ENCODE measurements around the gene AP4S1. TPM values are rescaled to one million over a fixed set of nuclear protein-coding genes. Genes with fewer than 3 reads are reported as not detected.

Gene AP4S1
- total RNA-seq, 2 donors from 2014 or later, result 8.6 to 13.7 TPM

DNA sequence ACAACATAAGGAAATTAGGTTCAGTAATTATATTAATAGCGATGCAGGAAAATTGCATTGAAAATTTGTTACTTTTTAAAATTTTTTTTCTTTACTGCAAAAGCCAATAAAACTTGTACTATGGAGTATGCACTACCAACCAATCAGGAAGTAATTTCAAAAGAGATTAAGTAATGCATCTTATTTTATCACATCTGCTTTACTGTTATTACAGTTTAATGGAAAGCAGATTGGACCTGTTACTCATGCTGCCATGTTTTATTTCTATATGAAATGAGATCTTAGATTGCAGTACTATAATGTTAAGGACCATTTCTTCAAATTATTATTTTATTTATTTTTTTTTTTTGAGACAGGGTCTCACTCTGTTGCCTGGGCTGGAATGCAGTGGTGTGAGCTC, 2.4 kb downstream of the AP4S1 start:
- H3K27me3 ChIP-seq, result no peaks in the 10 kb centered on the region
- no peak for DNase-seq
- intact Hi-C loops (cut with DNase I), result no loop called here
- ATAC-seq, result no peak
- no peak overlapping the region for H3K4me3 ChIP-seq
- peaks cover 34% of the 10 kb centered on the region for H3K4me1 ChIP-seq
- peak overlapping the region in 2 of 4 donors; percentile 95 to 99 for H3K27ac ChIP-seq
- no peaks in the 10 kb centered on the region for H3K36me3 ChIP-seq (replicated peaks in 1 of 2; ENCODE audit: insufficient read depth in 1 of 2, low read depth in 2 of 2)
- no peak for TF ChIP-seq POLR2A (IDR thresholded peaks at IDR 0.05)
- TF ChIP-seq, protein P1, sequence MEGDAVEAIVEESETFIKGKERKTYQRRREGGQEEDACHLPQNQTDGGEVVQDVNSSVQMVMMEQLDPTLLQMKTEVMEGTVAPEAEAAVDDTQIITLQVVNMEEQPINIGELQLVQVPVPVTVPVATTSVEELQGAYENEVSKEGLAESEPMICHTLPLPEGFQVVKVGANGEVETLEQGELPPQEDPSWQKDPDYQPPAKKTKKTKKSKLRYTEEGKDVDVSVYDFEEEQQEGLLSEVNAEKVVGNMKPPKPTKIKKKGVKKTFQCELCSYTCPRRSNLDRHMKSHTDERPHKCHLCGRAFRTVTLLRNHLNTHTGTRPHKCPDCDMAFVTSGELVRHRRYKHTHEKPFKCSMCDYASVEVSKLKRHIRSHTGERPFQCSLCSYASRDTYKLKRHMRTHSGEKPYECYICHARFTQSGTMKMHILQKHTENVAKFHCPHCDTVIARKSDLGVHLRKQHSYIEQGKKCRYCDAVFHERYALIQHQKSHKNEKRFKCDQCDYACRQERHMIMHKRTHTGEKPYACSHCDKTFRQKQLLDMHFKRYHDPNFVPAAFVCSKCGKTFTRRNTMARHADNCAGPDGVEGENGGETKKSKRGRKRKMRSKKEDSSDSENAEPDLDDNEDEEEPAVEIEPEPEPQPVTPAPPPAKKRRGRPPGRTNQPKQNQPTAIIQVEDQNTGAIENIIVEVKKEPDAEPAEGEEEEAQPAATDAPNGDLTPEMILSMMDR (IDR thresholded peaks at IDR 0.05), result no peak
- no peaks in the 10 kb centered on the region for H3K9me3 ChIP-seq
- 100% methylated on average over 1 of the region's 1 CpG for WGBS, 2 donors

DNA sequence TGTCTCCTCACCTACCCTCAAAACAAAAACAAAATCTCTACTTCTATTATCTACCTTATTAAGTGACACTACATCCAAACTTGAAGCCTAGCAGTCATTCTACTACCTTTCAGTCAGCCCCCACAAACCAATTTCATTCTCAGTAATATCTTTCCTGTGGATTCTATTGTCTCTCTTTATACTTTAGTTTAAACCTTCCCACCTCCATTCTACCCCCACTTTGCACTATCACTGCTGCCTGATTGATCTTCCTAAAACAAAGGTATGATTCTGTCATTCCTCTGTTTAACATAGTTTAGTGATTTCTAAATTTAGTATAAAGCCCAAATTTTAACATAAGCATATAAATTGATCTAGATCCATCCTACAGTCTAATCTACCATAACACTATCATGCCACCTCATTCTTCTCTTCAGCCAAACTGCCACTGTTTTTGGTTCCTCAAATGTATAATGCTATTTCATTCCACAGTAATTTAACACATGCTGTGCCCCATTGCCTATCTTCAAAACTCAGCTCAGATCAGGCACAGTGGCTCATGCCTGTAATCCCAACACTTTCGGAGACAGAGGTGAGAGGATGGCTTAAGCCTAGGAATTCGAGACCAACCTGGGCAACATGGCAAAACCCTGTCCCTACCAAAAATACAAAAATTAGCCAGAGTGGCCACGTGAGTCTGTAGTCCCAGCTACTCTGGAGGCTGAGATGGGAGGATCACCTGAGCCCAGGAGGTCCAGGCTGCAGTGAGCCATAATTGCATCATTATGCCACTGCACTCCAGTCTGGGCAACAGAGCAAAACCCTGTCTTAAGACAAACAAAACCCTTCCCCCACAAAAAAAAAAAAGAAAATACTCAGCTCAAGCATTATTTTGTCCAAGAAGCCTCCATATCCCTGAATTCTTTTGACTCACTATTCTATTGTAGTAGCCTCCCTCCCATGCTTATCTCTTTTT, 3.8 kb downstream of the AP4S1 start:
- Histone ChIP-seq H3K9me3 (no peaks in the 10 kb centered on the region), H3K4me1 (peaks cover 34% of the 10 kb centered on the region), H3K4me3 (no peak overlapping the region), H3K36me3 (replicated peaks in 1 of 2; ENCODE audit: insufficient read depth in 1 of 2, low read depth in 2 of 2) (no peaks in the 10 kb centered on the region), H3K27ac (no peak overlapping the region), H3K27me3 (no peaks in the 10 kb centered on the region)
- intact Hi-C loops (cut with DNase I), result no loop called here
- TF ChIP-seq POLR2A (IDR thresholded peaks at IDR 0.05), result no peak
- TF ChIP-seq, protein P1 (IDR thresholded peaks at IDR 0.05), result no peak
- WGBS, 2 donors, result 91 to 98% methylated on average over 3 of the region's 3 CpGs
- ATAC-seq (no peak), DNase-seq (no peak)

DNA sequence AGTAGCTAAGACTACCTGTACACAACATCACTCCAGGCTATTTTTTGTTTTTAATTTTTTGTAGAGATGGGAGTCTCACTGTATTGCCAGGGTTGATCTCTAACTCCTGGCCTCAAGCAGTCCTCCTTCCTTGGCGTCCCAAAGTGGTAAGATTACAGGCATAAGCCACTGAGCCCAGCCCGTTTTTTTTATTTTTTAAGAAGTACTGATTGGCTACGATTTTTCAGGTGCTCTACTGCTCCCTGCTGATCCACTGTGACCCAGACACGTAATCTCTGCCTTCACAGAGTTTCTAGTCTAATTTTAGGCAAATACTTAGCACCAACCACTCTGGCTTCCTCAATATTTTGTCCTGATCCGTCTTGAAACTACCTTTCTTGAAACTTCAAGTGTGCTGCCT, 5.0 kb downstream of the AP4S1 start:
- no peaks in the 10 kb centered on the region for H3K27me3 ChIP-seq
- intact Hi-C loops (cut with DNase I), result no loop called here
- H3K27ac ChIP-seq, result no peak overlapping the region
- ATAC-seq (no peak), DNase-seq (no peak)
- H3K4me3 ChIP-seq, result no peak overlapping the region
- no peaks in the 10 kb centered on the region for H3K36me3 ChIP-seq (replicated peaks in 1 of 2; ENCODE audit: insufficient read depth in 1 of 2, low read depth in 2 of 2)
- H3K4me1 ChIP-seq, result peaks cover 29% of the 10 kb centered on the region
- WGBS, 2 donors, result 92 to 93% methylated on average over 5 of the region's 5 CpGs
- TF ChIP-seq, protein P1 (IDR thresholded peaks at IDR 0.05), result no peak
- TF ChIP-seq POLR2A (IDR thresholded peaks at IDR 0.05), result no peak
- H3K9me3 ChIP-seq, result no peaks in the 10 kb centered on the region

DNA sequence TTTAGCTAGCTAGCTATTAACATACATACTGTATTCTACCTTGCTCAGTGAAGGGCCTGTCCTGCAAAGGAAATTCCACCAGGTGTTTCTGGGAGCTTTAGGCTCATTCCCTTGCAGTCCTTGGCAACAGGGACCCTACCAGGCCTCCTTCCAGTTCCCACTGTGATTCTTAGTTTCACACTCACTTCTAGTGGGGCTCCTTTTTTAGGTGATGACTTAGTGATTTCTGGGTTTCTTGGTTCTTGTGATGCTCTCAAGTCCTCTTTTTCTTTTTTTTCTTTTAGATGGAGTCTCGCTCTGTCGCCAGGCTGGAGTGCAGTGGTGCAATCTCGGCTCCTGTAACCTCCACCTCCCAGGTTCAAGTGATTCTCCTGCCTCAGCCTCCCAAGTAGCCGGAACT, 11.1 kb downstream of the AP4S1 start:
- intact Hi-C loops (cut with DNase I), result no loop called here
- Histone ChIP-seq H3K9me3 (no peaks in the 10 kb centered on the region), H3K27ac (no peak overlapping the region), H3K4me1 (peaks cover 28% of the 10 kb centered on the region), H3K36me3 (replicated peaks in 1 of 2; ENCODE audit: insufficient read depth in 1 of 2, low read depth in 2 of 2) (no peaks in the 10 kb centered on the region), H3K4me3 (no peak overlapping the region), H3K27me3 (no peaks in the 10 kb centered on the region)
- no peak for TF ChIP-seq POLR2A (IDR thresholded peaks at IDR 0.05)
- TF ChIP-seq, protein P1 (IDR thresholded peaks at IDR 0.05), result no peak
- ATAC-seq (no peak), DNase-seq (no peak)
- 96 to 98% methylated on average over 4 of the region's 4 CpGs for whole genome bisulfite sequencing, 2 donors
